DMS153 treated with DMSO at 0.1 percent for 48 hours (cell line): ENCODE results near the gene OR5B3.
"Not testable (repeated sequence)": the region's sequence is repeated elsewhere in the genome, so short reads cannot be mapped to it uniquely, and the experiment has no call there.

Experiments used
- DNase-seq: peaks from one replicate; lab custom pipeline; 2025; ENCODE audit not compliant: unreplicated experiment; lab: John Stamatoyannopoulos, UW

Gene OR5B3

DNA sequence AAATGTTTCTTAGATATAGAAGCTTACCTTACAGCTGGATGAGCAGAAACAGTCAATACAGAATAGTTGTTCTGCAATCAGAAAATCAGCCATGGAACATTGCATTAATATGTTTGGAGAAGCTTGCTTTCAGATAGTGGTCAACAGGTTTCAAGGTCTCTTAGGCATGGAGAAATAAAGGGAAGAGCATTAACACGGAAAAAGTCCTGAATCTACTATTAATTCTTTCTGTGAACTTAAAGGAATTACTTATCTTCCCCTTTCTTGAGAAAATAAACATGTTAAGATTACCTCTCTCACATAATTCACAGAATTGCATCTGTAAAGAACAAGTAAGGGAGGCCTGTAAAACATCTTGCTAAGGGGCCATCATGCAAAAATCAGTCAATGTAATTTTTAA lies at the start of gene OR5B3:
Gene OR5B3 (minus strand): TSS at position 101 of the 400 bp plus-strand sequence. CDS start 3,465 bp downstream, outside the sequence.
- DNase-seq = no peak

DNA sequence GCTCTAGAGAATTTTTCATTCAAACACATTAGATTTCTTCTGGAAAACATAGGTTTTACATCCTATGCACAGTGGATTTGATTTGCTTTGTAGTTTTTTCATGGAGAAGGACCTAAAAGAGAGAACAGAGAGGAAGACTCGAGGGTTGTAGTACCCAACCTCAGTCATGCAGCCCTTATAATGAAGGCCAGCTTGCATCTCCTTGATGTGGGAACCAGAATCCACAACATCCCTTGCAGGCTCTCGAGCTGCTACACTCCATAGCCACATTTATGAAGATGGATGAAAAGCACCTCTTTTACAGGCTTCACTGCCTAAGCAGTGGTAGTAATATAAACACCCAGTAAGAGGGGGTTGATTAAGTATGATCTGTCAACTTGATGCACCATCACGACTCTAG lies 44.9 kb upstream of the OR5B3 start:
- no peak for DNase-seq

- DNase-seq = no peak
Observed at GRCh38 chr11:58446294-58446693, 39.6 kb upstream of the OR5B3 start.

DNA sequence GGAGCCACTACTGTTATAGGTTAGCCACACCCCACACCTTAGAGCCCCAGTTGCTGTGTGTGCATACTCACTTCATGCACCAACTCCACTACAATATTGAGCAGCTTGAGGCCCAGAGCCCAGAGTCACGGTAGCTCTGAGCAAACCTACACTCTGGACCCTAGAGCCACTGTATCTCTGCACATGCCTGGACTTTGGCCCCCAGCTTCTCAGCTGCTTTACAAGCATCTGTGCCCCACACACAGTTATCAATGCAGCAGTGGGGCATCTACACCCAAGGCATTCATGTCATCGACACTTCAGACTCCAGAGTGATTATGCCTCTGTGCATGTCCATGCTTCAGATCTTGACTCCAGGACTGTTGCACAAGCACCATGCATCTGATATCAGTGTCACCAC lies 37.6 kb upstream of the OR5B3 start:
- DNase-seq = no peak

DNA sequence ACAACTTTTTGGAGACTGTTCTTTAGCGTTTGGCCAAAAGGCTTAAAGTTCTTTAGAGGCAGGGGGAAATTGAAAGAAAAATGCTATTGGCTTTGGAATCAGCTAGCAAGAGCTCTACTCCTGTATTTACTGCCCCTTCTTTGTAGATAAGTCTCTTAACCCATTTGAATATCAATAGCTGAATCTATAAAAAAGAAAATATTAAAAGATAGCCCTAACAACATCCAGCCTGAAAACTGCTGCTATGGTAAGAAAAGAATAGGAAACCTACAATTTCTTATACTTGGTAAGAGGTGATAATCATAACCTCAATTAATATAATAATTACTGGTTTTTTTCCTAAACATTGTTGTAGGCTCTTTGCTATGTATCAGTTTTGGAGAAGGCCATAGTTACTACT lies 35.5 kb upstream of the OR5B3 start, which contains the start of gene OR5B12:
Gene OR5B12 (minus strand): TSS at position 101 of the 400 bp plus-strand sequence. CDS start 2,085 bp downstream, outside the sequence.
- DNase-seq = no peak

DNA sequence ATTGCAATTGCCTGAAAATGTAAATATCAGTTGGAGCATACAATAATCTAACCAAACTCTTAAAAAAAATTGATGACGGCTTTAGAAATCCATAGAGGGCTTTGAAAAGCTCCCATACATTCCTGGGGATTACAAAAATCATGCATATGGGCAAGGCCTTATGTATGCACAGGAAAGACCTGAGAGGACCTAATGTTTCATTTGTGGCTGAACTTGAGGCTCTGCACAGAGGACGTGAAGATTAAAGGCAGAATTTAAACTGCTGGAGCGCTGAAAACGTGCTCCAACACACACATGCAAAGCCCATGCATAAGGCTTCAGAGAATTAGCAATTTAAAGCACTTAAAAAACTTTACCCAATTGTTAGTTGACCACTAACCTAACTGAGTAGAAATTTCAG lies 31.8 kb upstream of the OR5B3 start:
- no peak for DNase-seq

- no peak for DNase-seq
Observed at GRCh38 chr11:58434217-58434616, 27.5 kb upstream of the OR5B3 start.

- DNase-seq = no peak
Observed at GRCh38 chr11:58433638-58434203, 27.0 kb upstream of the OR5B3 start.

DNA sequence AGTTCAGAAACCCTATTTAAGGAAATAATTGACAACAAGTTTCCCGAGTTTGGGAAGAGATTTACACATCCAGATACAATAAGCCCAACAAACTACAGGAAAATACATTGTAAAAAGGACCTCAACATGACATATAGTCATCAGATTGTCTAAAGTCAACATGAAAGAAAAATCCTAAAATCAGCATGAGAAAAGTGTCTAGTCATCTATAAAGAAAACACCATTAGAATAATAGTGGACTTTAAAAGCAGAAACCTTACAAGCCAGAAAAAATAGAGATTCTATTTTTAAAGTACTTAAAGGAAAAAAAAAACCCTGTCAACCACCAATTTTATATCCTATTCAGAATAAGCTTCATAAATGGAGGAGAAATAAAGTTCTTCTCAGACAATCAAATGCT lies 22.6 kb upstream of the OR5B3 start:
- DNase-seq = no peak

DNA sequence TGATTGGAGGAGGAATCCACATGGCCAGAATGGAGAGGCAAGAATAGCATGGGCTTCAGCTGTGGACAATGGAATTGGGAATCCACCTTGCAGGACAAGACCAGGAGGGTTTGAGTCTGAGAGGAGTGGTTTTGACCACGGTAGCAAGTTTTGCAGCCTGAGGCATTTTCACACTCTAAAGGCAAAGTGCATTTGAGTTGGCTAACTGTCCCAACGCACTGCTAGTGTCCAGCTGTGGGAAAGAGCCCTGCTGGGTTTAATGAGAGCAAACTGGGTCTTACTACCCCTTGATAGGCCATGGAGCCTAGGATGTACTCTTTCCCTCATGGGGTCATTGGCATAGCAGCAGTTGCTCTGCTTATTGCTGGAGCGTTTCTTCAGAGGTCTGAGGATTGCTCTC lies 21.3 kb upstream of the OR5B3 start, which contains the start of gene OR5B2:
Gene OR5B2 (minus strand): TSS at position 101 of the 400 bp plus-strand sequence. CDS start 4,860 bp downstream, outside the sequence.
- no peak for DNase-seq

- not testable (repeated sequence) for DNase-seq
Observed at GRCh38 chr11:58399622-58400021, 7.1 kb downstream of the OR5B3 start.

GRCh38 chr11:58395581-58395980 lies 11.1 kb downstream of the OR5B3 start:
- DNase-seq = no peak

GRCh38 chr11:58394195-58394594 lies 12.5 kb downstream of the OR5B3 start:
- no peak for DNase-seq

GRCh38 chr11:58392746-58393145 lies 13.9 kb downstream of the OR5B3 start:
- DNase-seq = no peak

DNA sequence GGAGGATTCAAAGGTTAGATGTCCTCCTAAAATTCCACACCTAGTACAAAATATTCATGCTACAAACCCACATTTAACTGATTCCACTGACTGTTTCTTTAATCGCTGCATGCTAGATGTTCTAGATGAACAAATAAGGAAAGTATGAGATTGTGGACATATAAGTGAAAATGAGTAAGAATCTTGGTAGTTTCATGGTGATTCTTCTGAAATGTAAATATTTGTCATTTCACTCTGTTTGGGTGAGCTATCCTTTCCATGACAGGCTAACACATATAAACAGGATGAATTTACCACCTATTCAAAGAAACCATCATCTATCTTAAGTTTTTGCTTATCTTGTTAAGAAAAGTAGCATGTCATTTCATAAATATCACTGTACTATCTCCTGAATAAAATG lies 14.8 kb downstream of the OR5B3 start:
- DNase-seq = no peak

- no peak for DNase-seq
Observed at GRCh38 chr11:58390551-58391063, 16.1 kb downstream of the OR5B3 start.

DNA sequence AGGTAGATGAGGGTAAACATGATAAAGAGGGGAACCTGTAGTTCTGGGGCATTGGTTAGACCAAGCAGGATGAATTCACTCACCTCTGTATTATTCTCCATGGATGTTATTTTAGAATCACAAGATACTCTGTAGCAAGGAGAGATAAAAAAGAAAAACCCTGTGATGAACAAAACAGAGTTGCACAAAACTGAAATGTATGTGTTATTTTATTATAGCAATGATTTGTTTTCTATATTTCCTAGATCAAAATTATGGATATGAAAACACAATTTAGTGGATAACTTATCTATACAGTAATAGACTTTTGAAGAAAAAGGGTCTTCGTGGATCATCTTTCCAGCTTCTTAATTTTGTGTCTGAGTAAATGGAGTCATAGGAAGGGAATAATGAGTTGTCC lies 47.7 kb downstream of the OR5B3 start, which contains the start of gene OR5B17:
Gene OR5B17 (minus strand): TSS at position 101 of the 400 bp plus-strand sequence. CDS start 0 bp downstream, at position 101.
- DNase-seq = no peak

- DNase-seq = no peak
Observed at GRCh38 chr11:58354727-58355126, 51.9 kb downstream of the OR5B3 start.
